IMR-90 (cell line): ENCODE measurements around the gene PRSS1.

ENCODE experiments used
- BHLHE40 ChIP-seq: fragments of 150-350 bp; IDR thresholded peaks from 2 replicates; pipeline ENCODE4 v1.6.1; 2016; ENCODE audit warnings: mild to moderate bottlenecking, low read depth, low read length
- CEBPB ChIP-seq: IDR thresholded peaks from 2 replicates; pipeline ENCODE4 v1.6.1; 2012; ENCODE audit warnings: low read depth, low read length, improper control_type of control experiment
- CHD1 ChIP-seq: IDR thresholded peaks from 2 replicates; pipeline ENCODE4 v1.6.1; 2012; ENCODE audit warnings: low read depth, low read length, improper control_type of control experiment
- CTCF ChIP-seq: conservative IDR thresholded peaks from 2 replicates; pipeline ENCODE4 v1.5.1; 2012; ENCODE audit warnings: mild to moderate bottlenecking, low read depth, low read length, improper control_type of control experiment
- FOS ChIP-seq: fragments of 150-350 bp; IDR thresholded peaks from 2 replicates; pipeline ENCODE4 v1.6.1; 2016; ENCODE audit warnings: low read depth, low read length
- MAFK ChIP-seq: IDR thresholded peaks from 2 replicates; pipeline ENCODE4 v1.6.1; 2012; ENCODE audit warnings: low read depth, low read length, improper control_type of control experiment
- MAZ ChIP-seq: IDR thresholded peaks from 2 replicates; pipeline ENCODE4 v1.6.1; 2012; ENCODE audit warnings: low read depth, mild to moderate bottlenecking, low read length, improper control_type of control experiment, moderate library complexity, borderline replicate concordance
- MXI1 ChIP-seq: IDR thresholded peaks from 2 replicates; pipeline ENCODE4 v1.6.1; 2012; ENCODE audit warnings: low read depth, mild to moderate bottlenecking, low read length, moderate library complexity, borderline replicate concordance
- POLR2A ChIP-seq: IDR thresholded peaks from 2 replicates; pipeline ENCODE4 v1.6.1; 2012; ENCODE audit warnings: mild to moderate bottlenecking, low read depth, low read length
- RCOR1 ChIP-seq: IDR thresholded peaks from 2 replicates; pipeline ENCODE4 v1.6.1; 2012; ENCODE audit warnings: mild to moderate bottlenecking, low read length, improper control_type of control experiment; ENCODE audit not compliant: insufficient replicate concordance
- RFX5 ChIP-seq: IDR thresholded peaks from 2 replicates; pipeline ENCODE4 v1.8.0; 2012; ENCODE audit warnings: low read depth, mild to moderate bottlenecking, low read length, moderate library complexity
- SMC3 ChIP-seq: fragments of 150-350 bp; IDR thresholded peaks from 2 replicates; pipeline ENCODE4 v1.6.1; 2016; ENCODE audit warnings: low read depth, mild to moderate bottlenecking, antibody characterized with exemption, low read length, moderate library complexity
- TF ChIP-seq, protein P1 (sequence below): fragments of 150-350 bp; IDR thresholded peaks from 2 replicates; pipeline ENCODE4 v1.6.1; 2016; ENCODE audit warnings: low read depth, mild to moderate bottlenecking, low read length, moderate library complexity, borderline replicate concordance
- TF ChIP-seq, protein P2 (sequence below): fragments of 150-350 bp; IDR thresholded peaks from 2 replicates; pipeline ENCODE4 v1.6.1; 2017; ENCODE audit warnings: mild to moderate bottlenecking, antibody characterized with exemption, low read length, low read depth

DNA sequence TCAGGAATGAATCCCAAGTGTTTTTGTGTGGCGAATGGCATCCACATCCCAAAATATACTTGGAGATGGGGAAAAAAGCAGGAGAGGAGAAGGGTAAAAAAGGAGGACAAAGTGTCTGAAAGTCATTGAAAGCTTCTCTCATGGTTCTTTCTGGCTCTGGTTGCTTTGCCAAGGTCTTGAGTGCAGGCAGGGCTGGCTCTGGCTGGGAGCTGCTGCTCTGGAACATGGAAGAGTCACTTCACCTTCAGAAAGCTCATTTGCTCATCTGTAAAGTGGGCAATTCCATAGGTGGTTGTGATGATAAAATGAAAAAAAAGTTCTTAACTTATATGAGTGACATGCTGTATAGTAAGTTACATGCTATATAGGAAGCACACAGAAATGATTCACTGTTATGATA is 18.6 kb downstream of the PRSS1 start:
- TF ChIP-seq POLR2A (no peak), CTCF (no peak), MAZ (no peak), MAFK (no peak), RFX5 (no peak), FOS (no peak), MXI1 (no peak), CEBPB (no peak), RCOR1 (no peak), BHLHE40 (no peak), CHD1 (no peak), SMC3 (no peak)
- TF ChIP-seq, protein P1, sequence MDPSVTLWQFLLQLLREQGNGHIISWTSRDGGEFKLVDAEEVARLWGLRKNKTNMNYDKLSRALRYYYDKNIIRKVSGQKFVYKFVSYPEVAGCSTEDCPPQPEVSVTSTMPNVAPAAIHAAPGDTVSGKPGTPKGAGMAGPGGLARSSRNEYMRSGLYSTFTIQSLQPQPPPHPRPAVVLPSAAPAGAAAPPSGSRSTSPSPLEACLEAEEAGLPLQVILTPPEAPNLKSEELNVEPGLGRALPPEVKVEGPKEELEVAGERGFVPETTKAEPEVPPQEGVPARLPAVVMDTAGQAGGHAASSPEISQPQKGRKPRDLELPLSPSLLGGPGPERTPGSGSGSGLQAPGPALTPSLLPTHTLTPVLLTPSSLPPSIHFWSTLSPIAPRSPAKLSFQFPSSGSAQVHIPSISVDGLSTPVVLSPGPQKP = no peak
- TF ChIP-seq, protein P2, sequence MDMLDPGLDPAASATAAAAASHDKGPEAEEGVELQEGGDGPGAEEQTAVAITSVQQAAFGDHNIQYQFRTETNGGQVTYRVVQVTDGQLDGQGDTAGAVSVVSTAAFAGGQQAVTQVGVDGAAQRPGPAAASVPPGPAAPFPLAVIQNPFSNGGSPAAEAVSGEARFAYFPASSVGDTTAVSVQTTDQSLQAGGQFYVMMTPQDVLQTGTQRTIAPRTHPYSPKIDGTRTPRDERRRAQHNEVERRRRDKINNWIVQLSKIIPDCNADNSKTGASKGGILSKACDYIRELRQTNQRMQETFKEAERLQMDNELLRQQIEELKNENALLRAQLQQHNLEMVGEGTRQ = no peak
